ENCODE data around the gene SEMA5A.

SEMA5A gene

GRCh38 chr5:9118852-9119251 is 427.0 kb downstream of the SEMA5A start:
- H3K4me3 ChIP-seq = no peak overlapping the region
- H3K27me3 ChIP-seq (ENCODE audit: low read depth) = no peaks in the 10 kb centered on the region
- H3K9me3 ChIP-seq = no peaks in the 10 kb centered on the region
- in situ Hi-C loops (cut with MboI; ENCODE audit: low sequenced_read_pairs) = no loop called here
- H3K36me3 ChIP-seq (replicated peaks) = no peaks in the 10 kb centered on the region
- H3K4me1 ChIP-seq = no peaks in the 10 kb centered on the region
- DNase-seq (ENCODE audit: low spot score in 2 of 2) = no peak

GRCh38 chr5:9115093-9115492 is 430.8 kb downstream of the SEMA5A start:
- in situ Hi-C loops (cut with MboI; ENCODE audit: low sequenced_read_pairs) = no loop called here
- H3K9me3 ChIP-seq = no peaks in the 10 kb centered on the region
- DNase-seq (ENCODE audit: low spot score in 2 of 2) = no peak
- no peaks in the 10 kb centered on the region for H3K27me3 ChIP-seq (ENCODE audit: low read depth)
- no peaks in the 10 kb centered on the region for H3K36me3 ChIP-seq (replicated peaks)
- no peak overlapping the region for H3K4me3 ChIP-seq
- H3K4me1 ChIP-seq = no peaks in the 10 kb centered on the region

- DNase-seq (ENCODE audit: low spot score in 2 of 2) = no peak
- H3K4me1 ChIP-seq = no peaks in the 10 kb centered on the region
- no peaks in the 10 kb centered on the region for H3K36me3 ChIP-seq (replicated peaks)
- no peaks in the 10 kb centered on the region for H3K27me3 ChIP-seq (ENCODE audit: low read depth)
- no peak overlapping the region for H3K4me3 ChIP-seq
- no peaks in the 10 kb centered on the region for H3K9me3 ChIP-seq
- in situ Hi-C loops (cut with MboI; ENCODE audit: low sequenced_read_pairs) = no loop called here
These were observed 433.2 kb downstream of the SEMA5A start for GRCh38 chr5:9112520-9113291.

- DNase-seq (ENCODE audit: low spot score in 2 of 2) = no peak
- in situ Hi-C loops (cut with MboI; ENCODE audit: low sequenced_read_pairs) = no loop called here
- H3K27me3 ChIP-seq (ENCODE audit: low read depth) = no peaks in the 10 kb centered on the region
- H3K4me3 ChIP-seq = no peak overlapping the region
- no peaks in the 10 kb centered on the region for H3K4me1 ChIP-seq
- H3K9me3 ChIP-seq = no peaks in the 10 kb centered on the region
- no peaks in the 10 kb centered on the region for H3K36me3 ChIP-seq (replicated peaks)
These were observed 437.7 kb downstream of the SEMA5A start for GRCh38 chr5:9108162-9108561.

- Histone ChIP-seq H3K27me3 (ENCODE audit: low read depth) (no peaks in the 10 kb centered on the region), H3K36me3 (replicated peaks) (no peaks in the 10 kb centered on the region), H3K4me3 (no peak overlapping the region), H3K9me3 (no peaks in the 10 kb centered on the region), H3K4me1 (no peaks in the 10 kb centered on the region)
- in situ Hi-C loops (cut with MboI; ENCODE audit: low sequenced_read_pairs) = no loop called here
- no peak for DNase-seq (ENCODE audit: low spot score in 2 of 2)
These were observed 440.0 kb downstream of the SEMA5A start for GRCh38 chr5:9105851-9106250.

GRCh38 chr5:9104571-9105339 is 441.1 kb downstream of the SEMA5A start:
- H3K4me1 ChIP-seq = no peaks in the 10 kb centered on the region
- DNase-seq (ENCODE audit: low spot score in 2 of 2) = no peak
- H3K4me3 ChIP-seq = no peak overlapping the region
- no peaks in the 10 kb centered on the region for H3K36me3 ChIP-seq (replicated peaks)
- in situ Hi-C loops (cut with MboI; ENCODE audit: low sequenced_read_pairs) = no loop called here
- no peaks in the 10 kb centered on the region for H3K9me3 ChIP-seq
- H3K27me3 ChIP-seq (ENCODE audit: low read depth) = no peaks in the 10 kb centered on the region

GRCh38 chr5:9103290-9103689 is 442.6 kb downstream of the SEMA5A start:
- in situ Hi-C loops (cut with MboI; ENCODE audit: low sequenced_read_pairs) = no loop called here
- Histone ChIP-seq H3K4me3 (no peak overlapping the region), H3K9me3 (no peaks in the 10 kb centered on the region)

GRCh38 chr5:9099689-9100088 is 446.2 kb downstream of the SEMA5A start:
- H3K27me3 ChIP-seq (ENCODE audit: low read depth) = no peaks in the 10 kb centered on the region
- no peaks in the 10 kb centered on the region for H3K36me3 ChIP-seq (replicated peaks)
- no peak overlapping the region for H3K4me3 ChIP-seq
- DNase-seq (ENCODE audit: low spot score in 2 of 2) = no peak
- no peaks in the 10 kb centered on the region for H3K9me3 ChIP-seq
- H3K4me1 ChIP-seq = no peaks in the 10 kb centered on the region
- in situ Hi-C loops (cut with MboI; ENCODE audit: low sequenced_read_pairs) = no loop called here

More at GRCh38 chr5:9103290-9103689, 442.6 kb downstream of the SEMA5A start:
- no peaks in the 10 kb centered on the region for H3K36me3 ChIP-seq (replicated peaks)
- no peaks in the 10 kb centered on the region for H3K27me3 ChIP-seq (ENCODE audit: low read depth)
- no peak for DNase-seq (ENCODE audit: low spot score in 2 of 2)
- H3K4me1 ChIP-seq = no peaks in the 10 kb centered on the region

- no peaks in the 10 kb centered on the region for H3K4me1 ChIP-seq
- H3K4me3 ChIP-seq = no peak overlapping the region
- no peak for DNase-seq (ENCODE audit: low spot score in 2 of 2)
- no peaks in the 10 kb centered on the region for H3K27me3 ChIP-seq (ENCODE audit: low read depth)
- no peaks in the 10 kb centered on the region for H3K36me3 ChIP-seq (replicated peaks)
- H3K9me3 ChIP-seq = no peaks in the 10 kb centered on the region
- in situ Hi-C loops (cut with MboI; ENCODE audit: low sequenced_read_pairs) = no loop called here
These were observed 446.9 kb downstream of the SEMA5A start for GRCh38 chr5:9098990-9099389.

GRCh38 chr5:9094582-9094981 is 451.3 kb downstream of the SEMA5A start:
- Histone ChIP-seq H3K27me3 (ENCODE audit: low read depth) (no peaks in the 10 kb centered on the region), H3K36me3 (replicated peaks) (no peaks in the 10 kb centered on the region), H3K9me3 (no peaks in the 10 kb centered on the region), H3K4me1 (no peaks in the 10 kb centered on the region), H3K4me3 (no peak overlapping the region)
- no peak for DNase-seq (ENCODE audit: low spot score in 2 of 2)
- in situ Hi-C loops (cut with MboI; ENCODE audit: low sequenced_read_pairs) = no loop called here

- Histone ChIP-seq H3K4me3 (no peak overlapping the region), H3K9me3 (no peaks in the 10 kb centered on the region), H3K27me3 (ENCODE audit: low read depth) (no peaks in the 10 kb centered on the region), H3K4me1 (no peaks in the 10 kb centered on the region), H3K36me3 (replicated peaks) (no peaks in the 10 kb centered on the region)
- DNase-seq (ENCODE audit: low spot score in 2 of 2) = no peak
- in situ Hi-C loops (cut with MboI; ENCODE audit: low sequenced_read_pairs) = no loop called here
These were observed 453.8 kb downstream of the SEMA5A start for GRCh38 chr5:9091896-9092662.

- DNase-seq (ENCODE audit: low spot score in 2 of 2) = no peak
- Histone ChIP-seq H3K4me1 (no peaks in the 10 kb centered on the region), H3K9me3 (no peaks in the 10 kb centered on the region), H3K36me3 (replicated peaks) (no peaks in the 10 kb centered on the region), H3K4me3 (no peak overlapping the region), H3K27me3 (ENCODE audit: low read depth) (no peaks in the 10 kb centered on the region)
- in situ Hi-C loops (cut with MboI; ENCODE audit: low sequenced_read_pairs) = no loop called here
These were observed 455.4 kb downstream of the SEMA5A start for GRCh38 chr5:9090381-9091026.

- no peaks in the 10 kb centered on the region for H3K9me3 ChIP-seq
- no peaks in the 10 kb centered on the region for H3K36me3 ChIP-seq (replicated peaks)
- no peaks in the 10 kb centered on the region for H3K4me1 ChIP-seq
- in situ Hi-C loops (cut with MboI; ENCODE audit: low sequenced_read_pairs) = no loop called here
- no peak overlapping the region for H3K4me3 ChIP-seq
- no peak for DNase-seq (ENCODE audit: low spot score in 2 of 2)
- H3K27me3 ChIP-seq (ENCODE audit: low read depth) = no peaks in the 10 kb centered on the region
These were observed 456.0 kb downstream of the SEMA5A start for GRCh38 chr5:9089893-9090292.
